ENCODE measurements around the gene RABGAP1L.

GRCh38 chr1:174663358-174663757, 504.0 kb downstream of the RABGAP1L start:
- no peak for TF ChIP-seq CTCF (IDR thresholded peaks at IDR 0.05)
- no peak for TF ChIP-seq POLR2A (IDR thresholded peaks at IDR 0.05)

Measured in right lobe of liver (tissue), 4 donors.